ENCODE measurements around the gene TSPAN16.
A peak's percentile ranks its signal among the peaks of the same experiment; 100 is the strongest.

Gene TSPAN16

GRCh38 chr19:11295665-11296245 is at the start of gene TSPAN16:
Gene TSPAN16, plus strand, starts transcription at chr19:11296160. Its CDS starts 138 bp downstream, at chr19:11296298.
- no peaks in the 10 kb centered on the region for H3K27me3 Mint-ChIP-seq
- peaks cover 62% of the 10 kb centered on the region for H3K4me1 Mint-ChIP-seq (ENCODE audit: low read depth)
- intact Hi-C loops (cut with micrococcal nuclease), result no loop called here
- H3K9me3 Mint-ChIP-seq, result no peaks in the 10 kb centered on the region
- H3K36me3 Mint-ChIP-seq (ENCODE audit: low read depth), result no peaks in the 10 kb centered on the region
- H3K4me3 Mint-ChIP-seq, result no peak within 1 kb of the TSS
- H3K27ac Mint-ChIP-seq, result peak within 1 kb of the TSS; percentile 35

- H3K9me3 Mint-ChIP-seq, result no peaks in the 10 kb centered on the region
- peaks cover 34% of the 10 kb centered on the region for H3K27me3 Mint-ChIP-seq
- no peak overlapping the region for H3K4me3 Mint-ChIP-seq
- peaks cover 13% of the 10 kb centered on the region for H3K4me1 Mint-ChIP-seq (ENCODE audit: low read depth)
- no peaks in the 10 kb centered on the region for H3K36me3 Mint-ChIP-seq (ENCODE audit: low read depth)
- no peak overlapping the region for H3K27ac Mint-ChIP-seq
- intact Hi-C loops (cut with micrococcal nuclease), result loop anchor here (10.0 kb wide), 1 partner anchor 198 kb away; no protein-coding TSS in a partner anchor
Observed at GRCh38 chr19:11246941-11247340, 49.0 kb upstream of the TSPAN16 start.

GRCh38 chr19:11247391-11247790 is 48.6 kb upstream of the TSPAN16 start:
- no peak overlapping the region for H3K27ac Mint-ChIP-seq

GRCh38 chr19:11247934-11248333 is 48.0 kb upstream of the TSPAN16 start:
- intact Hi-C loops (cut with micrococcal nuclease), result loop anchor here (10.0 kb wide), 1 partner anchor 197 kb away; no protein-coding TSS in a partner anchor
- H3K9me3 Mint-ChIP-seq, result no peaks in the 10 kb centered on the region
- H3K27me3 Mint-ChIP-seq, result peaks cover 33% of the 10 kb centered on the region
- no peak overlapping the region for H3K4me3 Mint-ChIP-seq
- H3K4me1 Mint-ChIP-seq (ENCODE audit: low read depth), result peaks cover 11% of the 10 kb centered on the region
- no peaks in the 10 kb centered on the region for H3K36me3 Mint-ChIP-seq (ENCODE audit: low read depth)
- no peak overlapping the region for H3K27ac Mint-ChIP-seq

More at GRCh38 chr19:11247391-11247790, 48.6 kb upstream of the TSPAN16 start:
- Mint-ChIP-seq H3K27me3 (peaks cover 33% of the 10 kb centered on the region), H3K36me3 (ENCODE audit: low read depth) (no peaks in the 10 kb centered on the region), H3K4me3 (no peak overlapping the region), H3K9me3 (no peaks in the 10 kb centered on the region), H3K4me1 (ENCODE audit: low read depth) (peaks cover 13% of the 10 kb centered on the region)
- intact Hi-C loops (cut with micrococcal nuclease), result loop anchor here (10.0 kb wide), 1 partner anchor 197 kb away; no protein-coding TSS in a partner anchor

- intact Hi-C loops (cut with micrococcal nuclease), result loop anchor here (10.0 kb wide), 1 partner anchor 196 kb away; no protein-coding TSS in a partner anchor
- H3K4me1 Mint-ChIP-seq (ENCODE audit: low read depth), result peaks cover 2% of the 10 kb centered on the region
- H3K4me3 Mint-ChIP-seq, result no peak overlapping the region
- H3K27me3 Mint-ChIP-seq, result peaks cover 31% of the 10 kb centered on the region
- no peaks in the 10 kb centered on the region for H3K9me3 Mint-ChIP-seq
- no peak overlapping the region for H3K27ac Mint-ChIP-seq
- H3K36me3 Mint-ChIP-seq (ENCODE audit: low read depth), result no peaks in the 10 kb centered on the region
Observed at GRCh38 chr19:11248852-11249251, 47.1 kb upstream of the TSPAN16 start.

GRCh38 chr19:11251217-11251616 is 44.7 kb upstream of the TSPAN16 start:
- Mint-ChIP-seq H3K27ac (no peak overlapping the region), H3K27me3 (peaks cover 39% of the 10 kb centered on the region), H3K9me3 (no peaks in the 10 kb centered on the region), H3K4me3 (no peak overlapping the region), H3K4me1 (ENCODE audit: low read depth) (no peaks in the 10 kb centered on the region), H3K36me3 (ENCODE audit: low read depth) (no peaks in the 10 kb centered on the region)
- intact Hi-C loops (cut with micrococcal nuclease), result no loop called here

- H3K27me3 Mint-ChIP-seq, result peaks cover 36% of the 10 kb centered on the region
- intact Hi-C loops (cut with micrococcal nuclease), result no loop called here
Observed at GRCh38 chr19:11251650-11252314, 44.2 kb upstream of the TSPAN16 start.

GRCh38 chr19:11252665-11253355 is 43.1 kb upstream of the TSPAN16 start:
- Mint-ChIP-seq H3K4me3 (no peak overlapping the region), H3K27ac (no peak overlapping the region), H3K4me1 (ENCODE audit: low read depth) (no peaks in the 10 kb centered on the region), H3K9me3 (no peaks in the 10 kb centered on the region), H3K36me3 (ENCODE audit: low read depth) (no peaks in the 10 kb centered on the region), H3K27me3 (peaks cover 35% of the 10 kb centered on the region)
- intact Hi-C loops (cut with micrococcal nuclease), result no loop called here

More at GRCh38 chr19:11251650-11252314, 44.2 kb upstream of the TSPAN16 start:
- H3K4me1 Mint-ChIP-seq (ENCODE audit: low read depth), result no peaks in the 10 kb centered on the region
- no peak overlapping the region for H3K27ac Mint-ChIP-seq
- no peaks in the 10 kb centered on the region for H3K9me3 Mint-ChIP-seq
- H3K4me3 Mint-ChIP-seq, result no peak overlapping the region
- no peaks in the 10 kb centered on the region for H3K36me3 Mint-ChIP-seq (ENCODE audit: low read depth)

GRCh38 chr19:11254666-11255065 is 41.3 kb upstream of the TSPAN16 start:
- no peak overlapping the region for H3K27ac Mint-ChIP-seq

GRCh38 chr19:11256189-11256588 is 39.8 kb upstream of the TSPAN16 start:
- no peaks in the 10 kb centered on the region for H3K9me3 Mint-ChIP-seq
- intact Hi-C loops (cut with micrococcal nuclease), result no loop called here
- peaks cover 54% of the 10 kb centered on the region for H3K27me3 Mint-ChIP-seq
- H3K4me3 Mint-ChIP-seq, result no peak overlapping the region
- no peaks in the 10 kb centered on the region for H3K4me1 Mint-ChIP-seq (ENCODE audit: low read depth)
- H3K27ac Mint-ChIP-seq, result no peak overlapping the region
- H3K36me3 Mint-ChIP-seq (ENCODE audit: low read depth), result no peaks in the 10 kb centered on the region

More at GRCh38 chr19:11254666-11255065, 41.3 kb upstream of the TSPAN16 start:
- no peaks in the 10 kb centered on the region for H3K4me1 Mint-ChIP-seq (ENCODE audit: low read depth)
- intact Hi-C loops (cut with micrococcal nuclease), result no loop called here
- no peaks in the 10 kb centered on the region for H3K36me3 Mint-ChIP-seq (ENCODE audit: low read depth)
- no peaks in the 10 kb centered on the region for H3K9me3 Mint-ChIP-seq
- peaks cover 40% of the 10 kb centered on the region for H3K27me3 Mint-ChIP-seq
- H3K4me3 Mint-ChIP-seq, result no peak overlapping the region

GRCh38 chr19:11257846-11258380 is 38.0 kb upstream of the TSPAN16 start:
- Mint-ChIP-seq H3K9me3 (no peaks in the 10 kb centered on the region), H3K27me3 (peaks cover 61% of the 10 kb centered on the region), H3K36me3 (ENCODE audit: low read depth) (no peaks in the 10 kb centered on the region), H3K4me3 (no peak overlapping the region), H3K4me1 (ENCODE audit: low read depth) (peaks cover 6% of the 10 kb centered on the region), H3K27ac (no peak overlapping the region)
- intact Hi-C loops (cut with micrococcal nuclease), result no loop called here

- Mint-ChIP-seq H3K36me3 (ENCODE audit: low read depth) (no peaks in the 10 kb centered on the region), H3K27me3 (peaks cover 69% of the 10 kb centered on the region), H3K4me1 (ENCODE audit: low read depth) (peaks cover 6% of the 10 kb centered on the region), H3K4me3 (no peak overlapping the region), H3K9me3 (no peaks in the 10 kb centered on the region), H3K27ac (no peak overlapping the region)
- intact Hi-C loops (cut with micrococcal nuclease), result no loop called here
Observed at GRCh38 chr19:11260996-11261395, 35.0 kb upstream of the TSPAN16 start.

- H3K27ac Mint-ChIP-seq, result no peak overlapping the region
- H3K27me3 Mint-ChIP-seq, result peaks cover 70% of the 10 kb centered on the region
- peaks cover 6% of the 10 kb centered on the region for H3K4me1 Mint-ChIP-seq (ENCODE audit: low read depth)
- H3K36me3 Mint-ChIP-seq (ENCODE audit: low read depth), result no peaks in the 10 kb centered on the region
- no peaks in the 10 kb centered on the region for H3K9me3 Mint-ChIP-seq
- intact Hi-C loops (cut with micrococcal nuclease), result no loop called here
- H3K4me3 Mint-ChIP-seq, result peak overlapping the region; percentile 73
Observed at GRCh38 chr19:11261431-11261970, 34.5 kb upstream of the TSPAN16 start.
